Muscle of arm (tissue), 12 donors: Measurements from ENCODE around the gene BCL7A. TPM values are rescaled to one million over a fixed set of nuclear protein-coding genes. Genes with fewer than 3 reads are reported as not detected.

Experiments
- polyA plus RNA-seq, 12 donors: library from polyadenylated mRNA; unstranded; fragments of 120-200 nt; gene quantifications; one replicate each; pipeline ENCODE4 v1.2.1, GENCODE V29; 2013; ENCODE audit not compliant: insufficient read length in 12 of 12

The BCL7A gene
- polyA plus RNA-seq, 12 donors = 13.0 to 22.2 (median 15.7) TPM; not detected in 1

Other genes with a start within 250 kb of the BCL7A start
- gene RHOF, start 228.2 kb upstream of the BCL7A start, polyA plus RNA-seq = 10 to 100 TPM in 1 of 12 donors, 1 to 10 TPM in 9, under 1 TPM in 1, not detected in 1; 0.43 to 23.3 (median 1.6) TPM
- gene SETD1B, start 217.9 kb upstream of the BCL7A start, polyA plus RNA-seq = 10 to 100 TPM in 3 of 12 donors, 1 to 10 TPM in 8, not detected in 1; 6.7 to 20.2 (median 8.1) TPM
- gene HPD, start 163.0 kb upstream of the BCL7A start, polyA plus RNA-seq = under 1 TPM in 5 of 12 donors, not detected in 7; 0.13 to 0.67 (median 0.22) TPM
- gene PSMD9, start 133.1 kb upstream of the BCL7A start, polyA plus RNA-seq = 10 to 100 TPM in 11 of 12 donors, not detected in 1; 34.6 to 46.5 (median 41.9) TPM
- 1 to 10 TPM in 7 of 12 donors, under 1 TPM in 3, not detected in 2; 0.57 to 2.2 (median 1.2) TPM for gene CFAP251, start 103.3 kb upstream of the BCL7A start, polyA plus RNA-seq
- 100 to 1,000 TPM in 1 of 12 donors, 10 to 100 TPM in 11; 19.4 to 228 (median 32.2) TPM for gene MLXIP, start 56.9 kb downstream of the BCL7A start, polyA plus RNA-seq
- not detected for gene IL31, start 152.3 kb downstream of the BCL7A start, polyA plus RNA-seq
- gene LRRC43, start 161.2 kb downstream of the BCL7A start, polyA plus RNA-seq = under 1 TPM in 9 of 12 donors, not detected in 3; 0.19 to 0.97 (median 0.32) TPM
- 1 to 10 TPM in 1 of 12 donors, under 1 TPM in 7, not detected in 4; 0.17 to 2.6 (median 0.52) TPM for gene B3GNT4, start 181.8 kb downstream of the BCL7A start, polyA plus RNA-seq
- 10 to 100 TPM in 11 of 12 donors, not detected in 1; 28.3 to 44.7 (median 42.3) TPM for gene DIABLO, start 204.2 kb downstream of the BCL7A start, polyA plus RNA-seq
- gene VPS33A, start 244.6 kb downstream of the BCL7A start, polyA plus RNA-seq = 10 to 100 TPM in 11 of 12 donors, not detected in 1; 10.9 to 27.8 (median 14.1) TPM